Colonic mucosa (tissue), 4 donors: ENCODE data around the gene CCSER1. TPM values are rescaled to one million over a fixed set of nuclear protein-coding genes. Genes with fewer than 3 reads are reported as not detected.

Experiments
- DNase-seq: peaks from one replicate; pipeline ENCODE4 v3.0.0-alpha.2; 2020
- H3K27ac ChIP-seq: fragments of 200-600 bp; one replicate; pipeline ENCODE4 v1.8.0; 2021
- H3K27me3 ChIP-seq: fragments of 200-600 bp; one replicate; pipeline ENCODE4 v1.8.0; 2021
- H3K36me3 ChIP-seq: fragments of 200-600 bp; one replicate; pipeline ENCODE4 v1.8.0; 2021
- H3K4me1 ChIP-seq: fragments of 200-600 bp; one replicate; pipeline ENCODE4 v1.8.0; 2021; ENCODE audit warnings: mild to moderate bottlenecking
- H3K4me3 ChIP-seq: fragments of 200-600 bp; one replicate; pipeline ENCODE4 v1.8.0; 2021
- H3K9ac ChIP-seq, 2 donors: one replicate each; pipeline ENCODE4 v1.7.0; 2013; ENCODE audit warnings: control low read depth in 2 of 2, low read depth in 2 of 2, low read length in 2 of 2
- H3K9me3 ChIP-seq: fragments of 200-600 bp; one replicate; pipeline ENCODE4 v1.8.0; 2021
- intact Hi-C: fragments of 100-400 bp; cut with DNase I; formaldehyde crosslinking; loops from one replicate; pipeline ENCODE4 v1.14.1; 2022
- total RNA-seq, 2 donors: library from RNA; stranded (reverse); fragmentation: NEBNext Ultra II Directional in 1 of 2; extraction: Animal tissue kit (Norgen Biotek cat#: 25700) in 1 of 2; gene quantifications; one replicate each; pipeline ENCODE4 v1.2.1, GENCODE V29; 2021
- TF ChIP-seq, protein P1 (sequence below): fragments of 200-600 bp; IDR thresholded peaks from one replicate; pipeline ENCODE4 v1.8.0; 2022; ENCODE audit warnings: antibody characterized with exemption, mild to moderate bottlenecking
- donor health status: healthy.
- donor health status: DM: no; HTN: no; CAD: no.
- donor health status: DM: no; HTN: no; CAD: no.

Gene CCSER1
- total RNA-seq, 2 donors from 2014 or later, result 11.2 to 13.4 TPM

DNA sequence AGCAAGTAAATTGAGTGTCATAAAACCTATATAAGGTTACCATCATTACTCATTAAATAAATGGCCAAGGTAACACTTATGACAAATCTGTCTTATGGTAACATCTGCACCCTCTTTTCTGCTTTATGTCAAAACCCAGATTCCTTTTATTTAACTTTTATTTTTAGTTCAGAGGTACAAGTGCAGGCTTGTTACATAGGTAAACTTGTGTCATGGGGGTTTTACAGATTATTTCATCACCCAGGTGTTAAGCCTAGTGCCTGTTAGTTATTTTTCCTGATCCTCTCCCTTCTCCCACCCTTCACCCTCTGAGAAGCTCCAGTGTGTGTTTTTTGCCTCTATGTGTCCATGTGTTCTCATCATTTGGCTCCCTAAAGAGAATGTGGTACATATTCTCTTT, 930.7 kb downstream of the CCSER1 start:
- no peak overlapping the region for H3K9ac ChIP-seq
- TF ChIP-seq, protein P1, sequence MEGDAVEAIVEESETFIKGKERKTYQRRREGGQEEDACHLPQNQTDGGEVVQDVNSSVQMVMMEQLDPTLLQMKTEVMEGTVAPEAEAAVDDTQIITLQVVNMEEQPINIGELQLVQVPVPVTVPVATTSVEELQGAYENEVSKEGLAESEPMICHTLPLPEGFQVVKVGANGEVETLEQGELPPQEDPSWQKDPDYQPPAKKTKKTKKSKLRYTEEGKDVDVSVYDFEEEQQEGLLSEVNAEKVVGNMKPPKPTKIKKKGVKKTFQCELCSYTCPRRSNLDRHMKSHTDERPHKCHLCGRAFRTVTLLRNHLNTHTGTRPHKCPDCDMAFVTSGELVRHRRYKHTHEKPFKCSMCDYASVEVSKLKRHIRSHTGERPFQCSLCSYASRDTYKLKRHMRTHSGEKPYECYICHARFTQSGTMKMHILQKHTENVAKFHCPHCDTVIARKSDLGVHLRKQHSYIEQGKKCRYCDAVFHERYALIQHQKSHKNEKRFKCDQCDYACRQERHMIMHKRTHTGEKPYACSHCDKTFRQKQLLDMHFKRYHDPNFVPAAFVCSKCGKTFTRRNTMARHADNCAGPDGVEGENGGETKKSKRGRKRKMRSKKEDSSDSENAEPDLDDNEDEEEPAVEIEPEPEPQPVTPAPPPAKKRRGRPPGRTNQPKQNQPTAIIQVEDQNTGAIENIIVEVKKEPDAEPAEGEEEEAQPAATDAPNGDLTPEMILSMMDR, result no peak

DNA sequence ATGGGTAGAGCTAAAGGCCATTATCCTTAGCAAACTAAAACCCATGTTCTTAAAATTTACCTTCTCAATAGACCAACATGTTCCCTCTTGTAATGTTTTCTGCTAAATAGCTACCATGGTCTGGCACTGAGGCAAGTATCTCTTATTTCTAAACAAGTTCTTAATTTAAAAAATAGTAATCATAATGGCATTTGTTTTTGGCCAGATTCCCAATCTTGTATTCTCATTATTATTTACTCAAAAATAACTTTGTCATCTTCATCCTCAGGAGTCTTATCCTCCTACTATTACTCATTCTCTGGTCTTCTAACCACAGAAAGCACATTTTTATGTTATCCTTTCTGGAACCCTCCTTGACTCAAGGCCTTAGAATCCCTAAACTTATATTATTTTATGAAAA, 931.2 kb downstream of the CCSER1 start:
- Histone ChIP-seq H3K27ac (no peak overlapping the region), H3K36me3 (no peaks in the 10 kb centered on the region), H3K4me3 (no peak overlapping the region), H3K9ac (no peak overlapping the region), H3K9me3 (no peaks in the 10 kb centered on the region), H3K27me3 (no peaks in the 10 kb centered on the region), H3K4me1 (no peaks in the 10 kb centered on the region)
- intact Hi-C loops, result no loop called here
- TF ChIP-seq, protein P1, result no peak
- DNase-seq, result no peak

More for the DNA sequence above, 930.7 kb downstream of the CCSER1 start:
- Histone ChIP-seq H3K4me1 (no peaks in the 10 kb centered on the region), H3K36me3 (no peaks in the 10 kb centered on the region), H3K27ac (no peak overlapping the region), H3K27me3 (no peaks in the 10 kb centered on the region), H3K9me3 (no peaks in the 10 kb centered on the region), H3K4me3 (no peak overlapping the region)
- intact Hi-C loops, result no loop called here
- DNase-seq, result no peak

DNA sequence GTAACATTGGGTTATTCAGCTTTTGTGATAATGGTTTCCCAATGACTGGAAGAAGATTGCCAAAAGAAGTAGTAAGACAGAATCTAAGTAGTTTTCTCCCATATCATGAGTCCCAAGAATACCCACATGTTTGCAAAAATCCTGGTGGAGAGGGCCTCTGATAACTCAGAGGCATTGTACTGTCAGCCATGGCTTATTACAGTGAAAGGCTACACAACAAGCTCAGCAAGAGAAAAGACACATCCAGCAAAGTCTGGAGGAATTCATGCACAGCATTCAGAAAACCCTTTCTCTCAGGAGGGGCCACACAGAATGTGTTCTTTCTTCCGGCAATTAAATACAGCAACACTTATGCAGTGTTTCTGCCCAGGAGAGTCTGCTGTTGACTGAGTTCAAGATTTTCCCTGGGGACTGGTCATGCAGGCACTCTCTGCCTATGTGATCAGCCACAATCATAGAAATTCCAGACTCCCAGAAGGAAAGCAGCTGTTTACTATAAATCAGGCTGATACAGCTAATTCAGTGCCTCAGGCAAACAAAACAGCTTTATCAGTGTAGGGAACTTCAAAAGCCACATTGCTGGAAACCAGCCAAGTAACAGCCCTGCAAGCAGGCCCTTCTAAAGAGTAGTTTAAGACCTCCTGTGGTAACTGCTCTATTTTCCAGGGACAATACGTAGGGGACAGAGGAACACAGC, 937.1 kb downstream of the CCSER1 start:
- Histone ChIP-seq H3K27ac (no peak overlapping the region), H3K9ac (no peak overlapping the region), H3K4me3 (no peak overlapping the region), H3K27me3 (no peaks in the 10 kb centered on the region), H3K36me3 (no peaks in the 10 kb centered on the region), H3K9me3 (no peaks in the 10 kb centered on the region), H3K4me1 (no peaks in the 10 kb centered on the region)
- intact Hi-C loops, result no loop called here
- no peak for DNase-seq
- TF ChIP-seq, protein P1, result no peak

DNA sequence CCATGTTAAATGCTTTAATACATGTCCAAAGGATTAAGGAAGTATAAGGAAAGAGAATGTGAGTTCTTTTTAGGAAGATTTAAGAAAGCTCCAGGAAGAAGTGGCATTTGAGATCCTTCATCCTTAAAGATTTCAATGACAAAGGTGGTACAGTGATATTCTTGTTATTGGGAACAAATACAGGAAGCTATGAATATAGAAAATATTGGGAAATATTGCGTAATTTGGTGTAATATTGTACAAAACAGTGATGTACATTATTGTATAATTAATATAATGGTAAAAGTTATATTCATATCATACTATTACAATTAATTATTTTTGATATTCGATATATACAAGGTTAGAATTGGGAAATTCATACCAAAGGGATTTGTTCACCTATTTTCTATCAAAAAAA, 937.9 kb downstream of the CCSER1 start:
- no peak overlapping the region for H3K9ac ChIP-seq
- no peak overlapping the region for H3K4me3 ChIP-seq
- no peaks in the 10 kb centered on the region for H3K27me3 ChIP-seq
- no peak overlapping the region for H3K27ac ChIP-seq
- no peak for DNase-seq
- TF ChIP-seq, protein P1, result no peak
- H3K9me3 ChIP-seq, result no peaks in the 10 kb centered on the region
- no peaks in the 10 kb centered on the region for H3K4me1 ChIP-seq
- H3K36me3 ChIP-seq, result no peaks in the 10 kb centered on the region
- intact Hi-C loops, result no loop called here

DNA sequence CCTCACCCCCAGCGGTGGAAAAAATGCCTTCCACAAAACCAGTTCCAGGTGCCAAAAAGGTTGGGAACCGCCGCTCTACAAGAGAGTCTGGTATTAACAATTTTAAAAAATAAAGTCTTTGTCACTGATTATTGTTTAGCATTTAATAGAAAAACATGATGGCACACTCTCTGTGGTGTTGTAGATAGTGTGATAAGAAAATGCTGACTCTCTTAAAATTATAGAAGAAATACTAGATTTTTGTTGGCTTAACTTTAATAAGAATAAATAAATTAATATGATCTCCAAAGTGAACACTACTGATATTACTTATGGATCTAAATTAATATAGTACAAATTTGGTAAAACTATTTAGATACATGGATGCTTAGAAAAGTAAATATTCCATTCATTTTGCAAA, 943.5 kb downstream of the CCSER1 start:
- no peaks in the 10 kb centered on the region for H3K4me1 ChIP-seq
- TF ChIP-seq, protein P1, result no peak

More for the DNA sequence above, 943.5 kb downstream of the CCSER1 start:
- Histone ChIP-seq H3K27ac (no peak overlapping the region), H3K9ac (no peak overlapping the region), H3K4me3 (no peak overlapping the region), H3K9me3 (no peaks in the 10 kb centered on the region), H3K27me3 (no peaks in the 10 kb centered on the region), H3K36me3 (no peaks in the 10 kb centered on the region)
- no peak for DNase-seq
- intact Hi-C loops, result no loop called here
